ENCODE results near the gene PICALM. TPM values are rescaled to one million over a fixed set of nuclear protein-coding genes. Genes with fewer than 3 reads are reported as not detected.

PICALM gene
- total and polyA plus RNA-seq, 2 of the 13 experiments (the other 11 are each of a cell fraction or from before 2014, with no cell fraction given): 97.6 to 154 TPM

GRCh38 chr11:86047275-86047991, 21.5 kb downstream of the PICALM start:
- ChIA-PET CTCF (ENCODE audit: low intra/inter-chr PET ratio, low total read pairs) (no interaction called here), POLR2A (no interaction called here)
- FAIRE-seq (no peak), DNase-seq (ENCODE audit: low spot score) (no peak), ATAC-seq (no peak)
- Histone ChIP-seq H3K4me1 (ENCODE audit: insufficient read depth, low read length) (peaks cover 32% of the 10 kb centered on the region), H4K20me1 (ENCODE audit: insufficient read depth, low read length) (peaks cover 90% of the 10 kb centered on the region), H3K9ac (ENCODE audit: insufficient read depth, low read depth, low read length) (no peak overlapping the region), H3K36me3 (replicated peaks in 1 of 2; ENCODE audit: control insufficient read depth in 1 of 2, insufficient read depth in 2 of 2, low read length in 2 of 2) (no peaks in the 10 kb centered on the region), H3K79me2 (ENCODE audit: insufficient read depth, low read length) (peaks cover 100% of the 10 kb centered on the region), H3K27me3 (ENCODE audit: control insufficient read depth in 1 of 2, insufficient read depth in 2 of 2, low read length in 2 of 2) (no peaks in the 10 kb centered on the region), H2AFZ (ENCODE audit: low read length) (no peak overlapping the region), H3K4me3 (replicated peaks in 1 of 3; ENCODE audit: insufficient read depth in 1 of 3, low read depth in 2 of 3, low read length in 3 of 3) (no peak overlapping the region), H3K4me2 (ENCODE audit: low read depth, low read length) (no peak overlapping the region), H3K9me3 (ENCODE audit: low read length) (no peaks in the 10 kb centered on the region), H3K27ac (ENCODE audit: extremely low read length, insufficient read depth, low read length) (no peak overlapping the region)
- no peak for TF ChIP-seq MBNL3 (CRISPR knock-in tag; conservative IDR thresholded peaks at IDR 0.05)
- peak; percentile 26; the same call in 1 of the 2 replicates for TF ChIP-seq CEBPB (IDR thresholded peaks at IDR 0.05; ENCODE audit: borderline replicate concordance, low read depth, low read length)
- no TSS peak for BruUV-seq (replicated peaks)
- in situ Hi-C loops (cut with HindIII; ENCODE audit: extremely low pct_ligation_motif_present, low pct_unique_long_range_greater_than_20kb): loop anchor here (25.0 kb wide), 1 partner anchor 165 kb away; no protein-coding TSS in a partner anchor
- 98% methylated on average over 10 of the region's 10 CpGs for WGBS (ENCODE audit: low lambda C conversion rate)
- intact Hi-C loops (cut with micrococcal nuclease; ENCODE audit: unreplicated experiment): no loop called here

GRCh38 chr11:86046116-86046515, 22.8 kb downstream of the PICALM start:
- H3K27me3 ChIP-seq (ENCODE audit: control insufficient read depth in 1 of 2, insufficient read depth in 2 of 2, low read length in 2 of 2): no peaks in the 10 kb centered on the region
- no peaks in the 10 kb centered on the region for H3K36me3 ChIP-seq (replicated peaks in 1 of 2; ENCODE audit: control insufficient read depth in 1 of 2, insufficient read depth in 2 of 2, low read length in 2 of 2)
- H3K4me2 ChIP-seq (ENCODE audit: low read depth, low read length): no peak overlapping the region
- H3K9ac ChIP-seq (ENCODE audit: insufficient read depth, low read depth, low read length): no peak overlapping the region
- ChIA-PET POLR2A (no interaction called here), CTCF (ENCODE audit: low intra/inter-chr PET ratio, low total read pairs) (no interaction called here)
- no peak for DNase-seq (ENCODE audit: low spot score)
- intact Hi-C loops (cut with micrococcal nuclease; ENCODE audit: unreplicated experiment): no loop called here
- H2AFZ ChIP-seq (ENCODE audit: low read length): no peak overlapping the region
- TF ChIP-seq CREM (IDR thresholded peaks at IDR 0.05): no peak
- no peak for TF ChIP-seq CREM (CRISPR knock-in tag; IDR thresholded peaks at IDR 0.05)
- no peak for TF ChIP-seq MBNL3 (CRISPR knock-in tag; conservative IDR thresholded peaks at IDR 0.05)
- no peak for TF ChIP-seq ARNT (IDR thresholded peaks at IDR 0.05)
- no peak for TF ChIP-seq HNRNPH1 (optimal IDR thresholded peaks at IDR 0.05; ENCODE audit: low read depth, low read length)
- no peak for TF ChIP-seq ZNF550 (CRISPR knock-in tag; IDR thresholded peaks at IDR 0.05; ENCODE audit: borderline replicate concordance)
- no peak for TF ChIP-seq FOXC1 (CRISPR knock-in tag; IDR thresholded peaks at IDR 0.05; ENCODE audit: borderline replicate concordance)
- TF ChIP-seq MAFF (IDR thresholded peaks at IDR 0.05; ENCODE audit: low read depth, low read length): no peak
- TF ChIP-seq ZNF136 (CRISPR knock-in tag; IDR thresholded peaks at IDR 0.05; ENCODE audit: low read depth): no peak
- BruUV-seq (replicated peaks): no TSS peak
- ATAC-seq: no peak
- no peak overlapping the region for H3K4me3 ChIP-seq (replicated peaks in 1 of 3; ENCODE audit: insufficient read depth in 1 of 3, low read depth in 2 of 3, low read length in 3 of 3)
- peaks cover 100% of the 10 kb centered on the region for H3K79me2 ChIP-seq (ENCODE audit: insufficient read depth, low read length)
- in situ Hi-C loops (cut with HindIII; ENCODE audit: extremely low pct_ligation_motif_present, low pct_unique_long_range_greater_than_20kb): loop anchor here (25.0 kb wide), 1 partner anchor 166 kb away; no protein-coding TSS in a partner anchor
- no peaks in the 10 kb centered on the region for H3K9me3 ChIP-seq (ENCODE audit: low read length)
- FAIRE-seq: no peak
- H4K20me1 ChIP-seq (ENCODE audit: insufficient read depth, low read length): peaks cover 93% of the 10 kb centered on the region
- H3K4me1 ChIP-seq (ENCODE audit: insufficient read depth, low read length): peaks cover 39% of the 10 kb centered on the region
- 97% methylated on average over 1 of the region's 1 CpG for WGBS (ENCODE audit: low lambda C conversion rate)
- no peak overlapping the region for H3K27ac ChIP-seq (ENCODE audit: extremely low read length, insufficient read depth, low read length)
